PC-3 (cell line): ENCODE data around the gene IFIT3.

Experiments used
- CTCF ChIP-seq: fragments of 300-600 bp; sonication (generic); conservative IDR thresholded peaks from 2 replicates; pipeline ENCODE4 v1.5.1; 2017; ENCODE audit warnings: antibody characterized with exemption, low read depth, mild to moderate bottlenecking, low read length
- EZH2 ChIP-seq: fragments of 300-600 bp; sonication (generic); IDR thresholded peaks from one replicate; pipeline ENCODE4 v1.6.1; 2017; ENCODE audit warnings: antibody characterized with exemption, mild to moderate bottlenecking, low read length; ENCODE audit not compliant: unreplicated experiment
- EZH2phosphoT487 ChIP-seq: fragments of 300-600 bp; sonication (generic); IDR thresholded peaks from 2 replicates; pipeline ENCODE4 v1.6.1; 2018; ENCODE audit warnings: mild to moderate bottlenecking, antibody characterized with exemption, low read length, borderline replicate concordance

DNA sequence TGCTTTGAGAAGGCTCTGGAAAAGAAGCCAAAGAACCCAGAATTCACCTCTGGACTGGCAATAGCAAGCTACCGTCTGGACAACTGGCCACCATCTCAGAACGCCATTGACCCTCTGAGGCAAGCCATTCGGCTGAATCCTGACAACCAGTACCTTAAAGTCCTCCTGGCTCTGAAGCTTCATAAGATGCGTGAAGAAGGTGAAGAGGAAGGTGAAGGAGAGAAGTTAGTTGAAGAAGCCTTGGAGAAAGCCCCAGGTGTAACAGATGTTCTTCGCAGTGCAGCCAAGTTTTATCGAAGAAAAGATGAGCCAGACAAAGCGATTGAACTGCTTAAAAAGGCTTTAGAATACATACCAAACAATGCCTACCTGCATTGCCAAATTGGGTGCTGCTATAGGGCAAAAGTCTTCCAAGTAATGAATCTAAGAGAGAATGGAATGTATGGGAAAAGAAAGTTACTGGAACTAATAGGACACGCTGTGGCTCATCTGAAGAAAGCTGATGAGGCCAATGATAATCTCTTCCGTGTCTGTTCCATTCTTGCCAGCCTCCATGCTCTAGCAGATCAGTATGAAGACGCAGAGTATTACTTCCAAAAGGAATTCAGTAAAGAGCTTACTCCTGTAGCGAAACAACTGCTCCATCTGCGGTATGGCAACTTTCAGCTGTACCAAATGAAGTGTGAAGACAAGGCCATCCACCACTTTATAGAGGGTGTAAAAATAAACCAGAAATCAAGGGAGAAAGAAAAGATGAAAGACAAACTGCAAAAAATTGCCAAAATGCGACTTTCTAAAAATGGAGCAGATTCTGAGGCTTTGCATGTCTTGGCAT, 21.1 kb upstream of the IFIT3 start:
- no peak for TF ChIP-seq CTCF
- TF ChIP-seq EZH2: no peak
- no peak for TF ChIP-seq EZH2phosphoT487
